Activated gamma-delta T cell treated with Interleukin-2 at 50 U/mL for 16 hours (primary cell): ENCODE results near the gene FHOD3.
"Not testable (repeated sequence)": the region's sequence is repeated elsewhere in the genome, so short reads cannot be mapped to it uniquely, and the experiment has no call there.

Experiments used
- DNase-seq: peaks from one replicate; pipeline ENCODE4 v3.0.0-alpha.2; 2020

Gene FHOD3

DNA sequence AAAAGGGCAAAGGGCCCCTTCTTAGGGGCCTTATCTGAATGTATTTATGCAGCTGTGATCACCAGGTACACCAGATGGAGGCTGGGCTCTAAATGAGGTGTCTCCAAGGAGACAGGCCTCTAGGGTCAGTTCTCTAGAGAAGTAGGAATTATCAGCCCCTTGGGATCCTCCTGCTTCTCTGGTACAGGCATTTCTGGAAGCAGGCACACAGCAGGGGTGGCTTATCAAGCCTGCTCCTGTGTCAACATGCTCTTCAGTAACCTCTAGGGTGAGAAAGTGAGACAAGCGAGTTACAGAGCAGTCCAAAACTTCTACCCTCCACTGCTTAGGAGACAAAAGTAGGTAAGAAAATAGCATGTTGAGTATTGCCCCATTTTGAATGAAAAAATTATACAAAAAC lies 517.5 kb downstream of the FHOD3 start:
- DNase-seq: no peak

DNA sequence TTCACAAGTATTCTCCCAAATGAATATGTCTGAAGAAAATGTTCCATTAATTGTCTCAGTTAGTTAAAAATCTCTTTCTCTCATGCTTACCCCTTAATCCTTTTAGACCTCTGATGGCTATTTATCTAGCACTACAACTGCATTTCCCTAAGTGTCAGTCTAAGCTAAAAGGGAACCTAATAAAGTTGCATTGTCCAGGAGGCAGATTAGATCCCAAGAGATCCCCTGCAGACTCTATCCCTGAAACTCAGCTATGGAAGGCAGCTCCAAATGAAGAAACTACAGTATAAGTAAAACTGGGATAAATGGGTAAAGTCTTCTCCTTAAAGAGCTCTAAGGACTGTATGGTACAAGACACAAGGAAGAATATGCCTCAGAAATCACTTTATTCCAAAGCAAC lies 518.6 kb downstream of the FHOD3 start:
- not testable (repeated sequence) for DNase-seq

DNA sequence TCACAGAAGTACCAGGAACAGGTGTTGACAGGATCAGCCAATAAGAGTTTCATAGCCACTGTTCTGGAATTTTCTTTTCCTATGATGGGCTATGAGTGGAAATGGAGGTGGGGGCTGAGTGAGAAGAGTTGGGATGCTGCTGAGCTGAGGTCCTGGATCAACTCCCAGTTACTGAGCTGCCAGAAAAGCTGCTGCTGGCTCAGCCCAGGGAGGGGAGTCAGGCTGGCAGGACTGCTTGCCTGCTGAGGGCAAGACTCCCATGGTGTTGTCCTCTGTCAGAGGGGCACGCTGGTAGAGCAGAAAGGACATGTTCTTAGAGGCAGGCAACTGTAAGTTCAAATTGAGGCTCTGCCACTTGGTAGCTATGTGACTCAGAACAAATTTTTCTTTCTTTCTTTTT lies 519.5 kb downstream of the FHOD3 start:
- no peak for DNase-seq

DNA sequence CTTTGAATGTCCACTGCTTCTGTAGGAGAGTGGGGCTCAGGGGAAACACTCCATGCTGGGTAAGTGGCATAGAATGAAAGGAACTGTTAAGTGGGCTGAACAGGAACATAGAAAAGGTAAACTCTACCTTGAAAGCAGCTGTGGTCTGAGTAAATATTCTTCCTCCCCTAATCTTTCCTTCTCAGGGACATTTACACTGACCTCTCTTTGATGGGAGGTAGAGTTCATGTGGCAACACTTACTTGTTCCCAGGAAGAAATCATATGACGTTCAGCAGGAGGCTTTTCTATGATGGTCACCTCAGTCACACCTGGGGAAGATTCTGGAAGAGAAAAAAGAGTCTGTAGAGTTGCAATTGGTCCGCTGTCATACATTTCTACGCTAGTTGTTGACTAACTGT lies 521.1 kb downstream of the FHOD3 start:
- DNase-seq: no peak

DNA sequence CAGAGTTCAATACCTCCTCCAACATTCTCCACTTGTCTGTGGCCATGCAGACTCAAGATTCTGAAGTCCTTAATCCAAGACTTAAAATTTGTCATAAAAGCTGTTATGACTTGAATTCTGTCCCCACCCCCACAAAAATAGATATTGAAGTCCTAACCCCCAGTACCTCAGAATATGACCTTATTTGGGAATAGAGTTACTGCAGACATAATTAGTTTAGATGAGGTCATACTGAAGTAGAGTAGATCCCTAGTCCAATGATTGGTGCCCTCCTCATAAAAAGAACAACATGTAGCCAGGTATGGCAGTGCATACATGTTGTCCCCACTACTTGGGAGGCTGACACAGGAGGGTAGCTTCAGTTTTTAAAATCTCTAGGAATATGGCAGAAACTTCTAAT lies 522.1 kb downstream of the FHOD3 start:
- DNase-seq: no peak

DNA sequence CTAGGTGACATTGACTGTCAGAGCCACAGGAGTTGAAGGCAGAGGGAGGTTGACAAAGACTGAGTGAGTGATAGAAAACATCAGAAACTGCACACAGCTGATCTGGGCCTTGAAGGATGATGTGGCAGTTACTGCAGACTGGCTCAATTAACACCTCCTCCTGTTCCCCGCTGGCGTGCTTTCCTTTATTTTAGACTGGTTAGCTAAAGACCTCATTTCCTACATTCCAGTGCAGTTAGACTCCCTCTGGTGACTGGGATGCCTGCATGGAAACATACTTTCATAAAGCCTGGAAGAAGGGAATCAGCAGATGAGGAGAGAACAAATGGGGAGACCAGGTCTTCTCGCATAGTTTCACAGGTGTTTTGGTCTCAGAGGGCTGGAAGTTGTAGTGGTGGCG lies 524.2 kb downstream of the FHOD3 start:
- DNase-seq: no peak

DNA sequence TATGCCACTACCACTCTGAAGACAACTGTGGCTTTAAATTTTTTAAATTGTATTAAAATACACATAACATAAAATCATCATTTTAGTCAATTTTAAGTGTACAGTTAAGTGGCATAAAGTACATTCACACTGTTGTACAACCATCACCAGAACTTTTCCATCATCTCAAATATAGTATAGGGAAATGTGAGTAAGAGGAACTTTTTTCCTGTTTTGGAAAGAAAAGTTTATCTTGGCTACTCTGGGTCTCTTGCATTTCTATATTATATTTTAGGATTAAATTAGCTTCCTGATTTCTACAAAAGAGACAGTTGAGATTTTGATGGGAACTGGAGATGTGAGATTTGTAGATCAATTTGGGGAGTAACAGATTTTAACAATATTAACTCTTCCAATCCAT lies 528.0 kb downstream of the FHOD3 start:
- DNase-seq: no peak

DNA sequence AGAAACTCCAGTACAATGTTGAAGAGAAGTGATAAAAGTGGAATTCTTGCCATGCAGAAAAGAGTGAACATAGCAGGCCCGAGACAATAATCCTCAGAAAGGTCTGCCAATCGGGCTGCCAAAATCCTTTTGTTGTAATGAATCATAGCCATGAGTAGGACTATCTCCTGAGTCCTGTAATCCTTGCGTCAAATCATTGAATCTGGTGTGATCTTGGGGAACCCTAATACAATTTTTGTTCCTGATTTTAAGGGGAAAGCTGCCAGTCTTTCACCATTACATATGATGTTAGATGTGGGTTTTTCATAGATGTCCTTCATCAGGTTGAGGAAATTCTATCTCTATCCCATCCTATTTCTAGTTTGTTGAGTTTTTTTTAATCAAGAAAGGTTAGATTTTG lies 529.0 kb downstream of the FHOD3 start:
- DNase-seq: no peak

DNA sequence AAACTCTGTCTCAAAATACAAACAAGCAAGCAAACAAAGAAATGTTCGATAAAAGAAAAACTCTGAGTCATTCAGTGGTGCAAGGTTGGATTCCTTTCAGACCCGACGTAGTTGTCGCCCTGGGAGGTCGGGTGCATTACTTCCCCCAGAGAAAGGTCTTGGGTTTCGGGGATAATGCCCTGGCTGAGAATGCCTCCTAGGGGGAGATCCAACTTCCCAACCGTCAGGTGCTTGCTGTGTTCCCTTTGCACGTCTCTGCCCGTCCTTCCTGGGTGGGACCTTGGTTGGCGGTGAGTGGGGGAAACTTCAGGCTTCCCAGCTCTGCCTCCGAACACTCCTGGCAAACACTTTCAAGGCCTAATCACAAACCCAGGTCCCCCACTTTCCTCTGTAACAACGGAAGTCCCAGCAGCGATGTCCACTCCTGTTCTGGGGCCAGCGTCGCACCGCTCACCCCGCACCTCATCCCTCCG lies 530.7 kb downstream of the FHOD3 start:
- DNase-seq: peak; percentile 9

DNA sequence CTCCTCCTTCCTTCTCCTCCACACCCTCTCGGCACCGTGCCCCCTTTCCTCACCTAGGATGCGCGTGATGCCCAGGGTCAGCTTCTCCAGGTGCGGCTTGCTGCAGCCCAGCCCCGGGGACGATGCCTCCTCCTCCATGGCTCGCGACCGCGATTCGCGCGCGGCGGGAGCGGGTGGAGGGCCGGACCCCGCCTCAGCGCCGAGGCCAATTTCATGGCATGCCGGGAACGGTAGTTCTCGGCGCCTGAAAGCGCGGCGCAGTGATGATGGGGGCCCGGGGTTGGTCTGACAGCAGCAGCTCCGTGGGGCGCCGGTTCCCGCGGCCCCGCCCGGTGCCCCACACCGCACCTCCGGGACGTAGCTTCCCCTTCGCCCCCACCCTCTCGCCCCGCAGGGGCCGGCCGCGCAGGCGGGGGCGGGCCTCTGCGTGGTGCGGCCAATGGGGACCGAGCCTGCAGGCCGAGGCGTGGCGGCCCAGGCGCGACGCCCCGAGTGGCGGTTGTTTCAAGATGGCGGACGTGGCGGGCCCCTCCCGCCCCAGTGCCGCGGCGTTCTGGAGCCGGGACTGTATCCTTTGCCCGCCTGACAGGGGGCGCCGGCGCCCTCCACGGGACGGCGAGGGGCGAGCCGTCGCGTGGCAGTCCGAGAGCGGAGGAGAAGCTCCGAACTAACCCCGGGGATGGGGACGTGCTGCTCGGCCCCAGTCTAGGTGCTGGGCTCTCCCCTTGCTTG lies 531.3 kb downstream of the FHOD3 start, which contains the start of the genes KIAA1328 and TPGS2:
Gene KIAA1328, plus strand, starts transcription at position 498 of the 732 bp plus-strand sequence. Its CDS starts 12 bp downstream, at position 510.
Gene TPGS2, minus strand, starts transcription at position 373 of the 732 bp plus-strand sequence. Its CDS starts 235 bp downstream, at position 138.
- peak; percentile 80 for DNase-seq
